Transverse colon (tissue), 3 donors: ENCODE results near the gene RAPGEF1.

Source experiments
- POLR2A ChIP-seq: fragments of 450-650 bp; IDR thresholded peaks from one replicate; pipeline ENCODE4 v1.6.1; 2016; ENCODE audit warnings: antibody characterized with exemption, mild to moderate bottlenecking, moderate library complexity
- TF ChIP-seq, protein P1 (sequence below), 5 experiments: fragments of 200-600 bp in 3 of 5; fragments of 450-650 bp in 2 of 5; sonication (generic) in 3 of 5; IDR thresholded peaks; 1 replicate in 2 of 5; 2 replicates in 3 of 5; pipeline ENCODE4 v1.5.1; 2016 to 2017; ENCODE audit warnings: antibody characterized with exemption in 5 of 5, inconsistent platforms in 3 of 5, mild to moderate bottlenecking in 2 of 5, moderate library complexity in 1 of 5

DNA sequence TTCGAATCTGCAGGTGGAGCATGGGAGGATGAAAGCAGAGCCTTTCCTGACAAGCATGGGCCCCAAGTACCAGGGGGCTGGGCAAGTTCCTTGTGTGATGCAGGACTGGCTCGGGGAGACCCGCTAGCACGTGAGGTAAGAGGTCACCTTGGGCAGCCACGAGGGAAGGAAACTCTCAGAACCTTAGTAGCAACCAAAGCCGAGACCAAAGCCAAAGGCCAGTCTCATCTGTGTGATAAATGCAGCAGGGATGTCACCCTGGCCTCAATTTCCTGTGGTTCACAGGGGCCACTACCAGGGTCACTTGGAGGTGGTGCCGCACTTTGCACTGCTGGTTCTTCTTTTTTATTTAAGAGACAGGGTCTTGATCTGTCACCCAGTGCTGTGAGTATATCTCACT, 155.0 kb downstream of the RAPGEF1 start:
- TF ChIP-seq, protein P1, sequence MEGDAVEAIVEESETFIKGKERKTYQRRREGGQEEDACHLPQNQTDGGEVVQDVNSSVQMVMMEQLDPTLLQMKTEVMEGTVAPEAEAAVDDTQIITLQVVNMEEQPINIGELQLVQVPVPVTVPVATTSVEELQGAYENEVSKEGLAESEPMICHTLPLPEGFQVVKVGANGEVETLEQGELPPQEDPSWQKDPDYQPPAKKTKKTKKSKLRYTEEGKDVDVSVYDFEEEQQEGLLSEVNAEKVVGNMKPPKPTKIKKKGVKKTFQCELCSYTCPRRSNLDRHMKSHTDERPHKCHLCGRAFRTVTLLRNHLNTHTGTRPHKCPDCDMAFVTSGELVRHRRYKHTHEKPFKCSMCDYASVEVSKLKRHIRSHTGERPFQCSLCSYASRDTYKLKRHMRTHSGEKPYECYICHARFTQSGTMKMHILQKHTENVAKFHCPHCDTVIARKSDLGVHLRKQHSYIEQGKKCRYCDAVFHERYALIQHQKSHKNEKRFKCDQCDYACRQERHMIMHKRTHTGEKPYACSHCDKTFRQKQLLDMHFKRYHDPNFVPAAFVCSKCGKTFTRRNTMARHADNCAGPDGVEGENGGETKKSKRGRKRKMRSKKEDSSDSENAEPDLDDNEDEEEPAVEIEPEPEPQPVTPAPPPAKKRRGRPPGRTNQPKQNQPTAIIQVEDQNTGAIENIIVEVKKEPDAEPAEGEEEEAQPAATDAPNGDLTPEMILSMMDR (IDR thresholded peaks at IDR 0.05), result no peak
- no peak for TF ChIP-seq POLR2A
